H1 (cell line): ENCODE data around the gene FUBP3. TPM values are rescaled to one million over a fixed set of nuclear protein-coding genes. Genes with fewer than 3 reads are reported as not detected.

Source experiments
- CTCF ChIA-PET: fragments of 300-600 bp; sonication (Branson Sonifier 250); formaldehyde crosslinking; loops from one replicate; lab custom pipeline; 2021; ENCODE audit not compliant: partially characterized antibody; lab: Charles Lee
- POLR2A ChIA-PET: fragments of 300-600 bp; sonication (Branson Sonifier 250); formaldehyde crosslinking; loops from one replicate; lab custom pipeline; 2021; ENCODE audit warnings: inconsistent platforms; ENCODE audit not compliant: partially characterized antibody; lab: Charles Lee
- DNase-seq, 2 experiments: peaks; one replicate each; pipeline versions ENCODE4 v3.0.0 to v3.0.0-alpha.2; 2010 to 2022; ENCODE audit warnings: low spot score in 2 of 2, low read depth in 1 of 2, mixed read lengths in 1 of 2
- FAIRE-seq: peaks from 2 replicates; lab custom pipeline; 2011; peaks lifted over from hg19 to GRCh38; lab: Jason Lieb, UNC
- H2AFZ ChIP-seq: 2 replicates; pipeline ENCODE4 v1.8.1; 2012; ENCODE audit warnings: low read length, inconsistent platforms
- H2AK5ac ChIP-seq: 2 replicates; pipeline ENCODE4 v1.6.1; 2013; ENCODE audit warnings: low read depth, low read length
- H2BK120ac ChIP-seq: replicated peaks from 2 replicates; pipeline ENCODE3; 2013; ENCODE audit warnings: low read depth, low read length, inconsistent platforms
- H2BK12ac ChIP-seq: 2 replicates; pipeline ENCODE4 v1.6.1; 2013; ENCODE audit warnings: low read depth, low read length
- H2BK15ac ChIP-seq: 2 replicates; pipeline ENCODE4 v1.6.1; 2013; ENCODE audit warnings: low read length
- H2BK20ac ChIP-seq: 2 replicates; pipeline ENCODE4 v1.6.1; 2013; ENCODE audit warnings: low read length
- H2BK5ac ChIP-seq: 2 replicates; pipeline ENCODE4 v1.6.1; 2013; ENCODE audit warnings: low read depth, low read length
- H3K14ac ChIP-seq: 2 replicates; pipeline ENCODE4 v1.6.1; 2013; ENCODE audit warnings: inconsistent platforms; ENCODE audit not compliant: insufficient read length
- H3K18ac ChIP-seq: 2 replicates; pipeline ENCODE4 v1.6.1; 2013; ENCODE audit warnings: low read length; ENCODE audit errors: extremely low read depth
- H3K23ac ChIP-seq: 2 replicates; pipeline ENCODE4 v1.6.1; 2013; ENCODE audit warnings: inconsistent platforms; ENCODE audit not compliant: insufficient read length
- H3K23me2 ChIP-seq: 2 replicates; pipeline ENCODE4 v1.6.1; 2013; ENCODE audit warnings: low read depth, low read length
- H3K27ac ChIP-seq: 2 replicates; pipeline ENCODE4 v1.6.1; 2011; ENCODE audit warnings: low read depth, low read length, inconsistent platforms
- H3K27me3 ChIP-seq, 4 experiments: replicated peaks in 1 of 4; 1 replicate in 1 of 4; 2 replicates in 3 of 4; pipeline versions ENCODE4 v1.6.1 to v1.8.1; 2011 to 2013; ENCODE audit warnings: low read length in 3 of 4, mild to moderate bottlenecking in 3 of 4, inconsistent platforms in 2 of 4, mixed read lengths in 2 of 4, moderate library complexity in 1 of 4; ENCODE audit not compliant: control insufficient read depth in 3 of 4, insufficient read depth in 3 of 4; ENCODE audit errors: extremely low read depth in 1 of 4
- H3K36me3 ChIP-seq, 4 experiments: 2 replicates each; pipeline versions ENCODE4 v1.6.1 to v1.8.1; 2011 to 2013; ENCODE audit warnings: mild to moderate bottlenecking in 4 of 4, low read length in 3 of 4, moderate library complexity in 2 of 4, control low read depth in 1 of 4, inconsistent platforms in 1 of 4; ENCODE audit not compliant: insufficient read depth in 4 of 4, control insufficient read depth in 2 of 4
- H3K4ac ChIP-seq: replicated peaks from 2 replicates; pipeline ENCODE3; 2013; ENCODE audit warnings: low read length, low read depth, mixed read lengths, inconsistent platforms; ENCODE audit not compliant: insufficient read length
- H3K4me1 ChIP-seq, 4 experiments: replicated peaks in 1 of 4; 1 replicate in 1 of 4; 2 replicates in 3 of 4; pipeline versions ENCODE4 v1.6.1 to v1.8.1; 2011 to 2013; ENCODE audit warnings: low read length in 3 of 4, inconsistent platforms in 2 of 4, mixed read lengths in 1 of 4; ENCODE audit not compliant: insufficient read depth in 4 of 4, control insufficient read depth in 3 of 4
- H3K4me2 ChIP-seq, 2 experiments: 2 replicates each; pipeline versions ENCODE4 v1.6.1 to v1.8.1; 2011 to 2013; ENCODE audit warnings: low read depth in 2 of 2, low read length in 2 of 2, control low read depth in 1 of 2, inconsistent platforms in 1 of 2, mild to moderate bottlenecking in 1 of 2; ENCODE audit not compliant: insufficient read depth in 1 of 2
- H3K4me3 ChIP-seq, 4 experiments: fragments of 200-600, 300-600 bp in 1 of 4; sonication (generic), shearing (Covaris generic), sonication (Bioruptor Twin) in 1 of 4; 2 replicates each; pipeline versions ENCODE4 v1.5.1 to v1.8.1; 2011 to 2016; ENCODE audit warnings: low read length in 4 of 4, low read depth in 3 of 4, control low read depth in 2 of 4, inconsistent platforms in 2 of 4, mild to moderate bottlenecking in 2 of 4, mixed read lengths in 1 of 4, moderate library complexity in 1 of 4; ENCODE audit not compliant: insufficient read depth in 2 of 4; ENCODE audit errors: extremely low read depth in 1 of 4
- H3K56ac ChIP-seq: replicated peaks from 2 replicates; pipeline ENCODE3; 2013; ENCODE audit warnings: low read depth, mild to moderate bottlenecking, mixed read lengths, low read length, inconsistent platforms; ENCODE audit not compliant: insufficient read length
- H3K79me1 ChIP-seq: 2 replicates; pipeline ENCODE4 v1.6.1; 2013; ENCODE audit warnings: low read depth, low read length, control low read depth
- H3K79me2 ChIP-seq, 2 experiments: 2 replicates each; pipeline versions ENCODE4 v1.6.1 to v1.8.1; 2012 to 2013; ENCODE audit warnings: low read length in 2 of 2, mild to moderate bottlenecking in 2 of 2, inconsistent platforms in 1 of 2; ENCODE audit not compliant: insufficient read depth in 2 of 2, control insufficient read depth in 1 of 2
- H3K9ac ChIP-seq, 4 experiments: replicated peaks in 1 of 4; 1 replicate in 1 of 4; 2 replicates in 3 of 4; pipeline versions ENCODE4 v1.6.1 to v1.8.1; 2011 to 2013; ENCODE audit warnings: low read depth in 3 of 4, low read length in 3 of 4, control low read depth in 2 of 4, mild to moderate bottlenecking in 2 of 4, moderate library complexity in 2 of 4, inconsistent platforms in 1 of 4; ENCODE audit errors: extremely low read depth in 1 of 4
- H3K9me3 ChIP-seq, 2 experiments: 2 replicates each; pipeline versions ENCODE4 v1.6.1 to v1.8.1; 2012 to 2013; ENCODE audit warnings: mild to moderate bottlenecking in 2 of 2, moderate library complexity in 2 of 2, control low read depth in 1 of 2, inconsistent platforms in 1 of 2, low read depth in 1 of 2, low read length in 1 of 2, mixed read lengths in 1 of 2; ENCODE audit not compliant: insufficient read depth in 2 of 2
- H4K20me1 ChIP-seq, 2 experiments: replicated peaks in 1 of 2; 2 replicates each; pipeline versions ENCODE3 to v1.8.1; 2011 to 2013; ENCODE audit warnings: inconsistent platforms in 2 of 2, low read length in 2 of 2, mild to moderate bottlenecking in 1 of 2; ENCODE audit not compliant: insufficient read depth in 2 of 2, control insufficient read depth in 1 of 2
- H4K5ac ChIP-seq: 2 replicates; pipeline ENCODE4 v1.6.1; 2013; ENCODE audit warnings: low read length, low read depth, mixed read lengths, inconsistent platforms; ENCODE audit not compliant: insufficient read length
- H4K8ac ChIP-seq: 2 replicates; pipeline ENCODE4 v1.8.0; 2013; ENCODE audit warnings: mild to moderate bottlenecking, moderate library complexity, low read length, inconsistent platforms; ENCODE audit not compliant: insufficient read depth; ENCODE audit errors: extremely low read depth
- H4K91ac ChIP-seq: replicated peaks from 2 replicates; pipeline ENCODE3; 2013; ENCODE audit warnings: low read length, mixed read lengths, inconsistent platforms; ENCODE audit not compliant: insufficient read length
- CTCF ChIP-seq, 3 experiments: IDR thresholded peaks; 1 replicate in 2 of 3; 2 replicates in 1 of 3; pipeline versions ENCODE4 v1.5.1 to v1.6.1; 2011; ENCODE audit warnings: low read length in 3 of 3, mild to moderate bottlenecking in 3 of 3, inconsistent platforms in 2 of 3, low read depth in 1 of 3, moderate library complexity in 1 of 3; ENCODE audit not compliant: insufficient read depth in 1 of 3; ENCODE audit errors: control extremely low read depth in 1 of 3
- WGBS, 2 experiments: shearing (Covaris generic) in 1 of 2; methylation state at CpG; one replicate each; pipeline versions ENCODE4 v1.1.6 to v1.1.7; 2013 to 2015; ENCODE audit warnings: low lambda C conversion rate in 2 of 2, mixed read lengths in 2 of 2, inconsistent platforms in 1 of 2, low coverage in 1 of 2, missing lambda C conversion rate in 1 of 2; ENCODE audit not compliant: insufficient replicate concordance in 2 of 2, insufficient coverage in 1 of 2, insufficient read length in 1 of 2; ENCODE audit errors: extremely low coverage in 1 of 2, missing lambda C conversion rate in 1 of 2; 5-methylcytosine and 5-hydroxymethylcytosine counted together
- polyA plus RNA-seq, 7 experiments: library from polyadenylated mRNA; depleted of rRNA in 3 of 7; stranded (reverse) in 5 of 7; unstranded in 2 of 7; fragments of >200 nt in 5 of 7; fragments of 200-250 nt in 2 of 7; gene quantifications; 1 replicate in 5 of 7; 2 replicates in 1 of 7; 4 replicates in 1 of 7; pipeline versions ENCODE4 v1.2.1 to v1.2.3, GENCODE V29; 2011 to 2013; ENCODE audit warnings: missing spikeins in 2 of 7, mixed read lengths in 2 of 7
- total RNA-seq: library from RNA; stranded (reverse); fragmentation: NEBNext Ultra II Directional; extraction: Animal tissue kit (Norgen Biotek cat#: 25700); gene quantifications from 2 replicates; pipeline ENCODE4 v1.2.1, GENCODE V29; 2021

The FUBP3 gene
- total and polyA plus RNA-seq, 2 of the 8 experiments (the other 6 are each of a cell fraction or from before 2014, with no cell fraction given): 23.7 to 76.4 TPM

GRCh38 chr9:130662099-130662969 lies 83.0 kb downstream of the FUBP3 start:
- no peak for FAIRE-seq
- peak in 2 of 3 experiments; percentile 29 to 54; a peak in 2 of 4 replicates for TF ChIP-seq CTCF (IDR thresholded peaks at IDR 0.05; ENCODE audit: control extremely low read depth in 1 of 3, insufficient read depth in 1 of 3, low read depth in 1 of 3, low read length in 3 of 3)

More at GRCh38 chr9:130662099-130662969, 83.0 kb downstream of the FUBP3 start:
- peaks cover 12% of the 10 kb centered on the region; the same call in 1 of the 2 replicates for H3K23me2 ChIP-seq
- peak overlapping the region; percentile 94; the same call in 1 of the 2 replicates for H2BK12ac ChIP-seq
- H2AK5ac ChIP-seq: no peak overlapping the region
- no peak overlapping the region for H4K5ac ChIP-seq
- no peak overlapping the region for H3K4ac ChIP-seq
- H3K9ac ChIP-seq: no peak overlapping the region
- H2BK20ac ChIP-seq: peak overlapping the region; percentile 82
- H3K9me3 ChIP-seq: peaks cover 6 to 8% of the 10 kb centered on the region in 2 experiments; a peak in 3 of 4 replicates
- H2BK5ac ChIP-seq: no peak overlapping the region
- no peaks in the 10 kb centered on the region for H3K79me2 ChIP-seq
- peak overlapping the region; percentile 81 for H2BK15ac ChIP-seq
- no peak overlapping the region for H2AFZ ChIP-seq
- peak overlapping the region; percentile 39; the same call in 1 of the 2 replicates for H4K8ac ChIP-seq
- H3K4me2 ChIP-seq: peak overlapping the region; percentile 62 to 74
- H4K91ac ChIP-seq: no peak overlapping the region
- peak overlapping the region; percentile 42; the same call in 1 of the 2 replicates for H3K18ac ChIP-seq
- H3K79me1 ChIP-seq: no peaks in the 10 kb centered on the region
- no peak overlapping the region for H3K14ac ChIP-seq
- WGBS, 2 experiments: 7% methylated on average over 45 of the region's 49 CpGs; no CpG with 5 or more reads in 1 of the 2 experiments
- H3K36me3 ChIP-seq: peaks cover 0 to 6% (median 0%) of the 10 kb centered on the region in 4 experiments; a peak in 1 of 8 replicates
- H2BK120ac ChIP-seq: no peak overlapping the region
- H3K4me3 ChIP-seq: peak overlapping the region in 2 of 4 experiments; percentile 23 to 62; a peak in 5 of 8 replicates
- H3K27ac ChIP-seq: no peak overlapping the region
- peaks cover 7 to 21% of the 10 kb centered on the region in 2 experiments for H4K20me1 ChIP-seq
- POLR2A ChIA-PET: interaction anchor here (0.6 to 1.8 kb wide), 6 partner anchors 9 to 333 kb away, joined by 3 to 4 read pairs (median 3); partner anchors contain the start of gene EXOSC2
- H3K56ac ChIP-seq: no peak overlapping the region
- peaks cover 90 to 100% (median 97%) of the 10 kb centered on the region in 4 experiments for H3K27me3 ChIP-seq
- no peak overlapping the region for H3K23ac ChIP-seq
- CTCF ChIA-PET: interaction anchor here (0.6 to 2.7 kb wide), 12 partner anchors 11 to 436 kb away, joined by 3 to 13 read pairs (median 4); no protein-coding TSS in a partner anchor
- no peak for DNase-seq
- H3K4me1 ChIP-seq: peaks cover 4 to 45% (median 28%) of the 10 kb centered on the region in 4 experiments
